ENCODE measurements around the gene APAF1.

The APAF1 gene

DNA sequence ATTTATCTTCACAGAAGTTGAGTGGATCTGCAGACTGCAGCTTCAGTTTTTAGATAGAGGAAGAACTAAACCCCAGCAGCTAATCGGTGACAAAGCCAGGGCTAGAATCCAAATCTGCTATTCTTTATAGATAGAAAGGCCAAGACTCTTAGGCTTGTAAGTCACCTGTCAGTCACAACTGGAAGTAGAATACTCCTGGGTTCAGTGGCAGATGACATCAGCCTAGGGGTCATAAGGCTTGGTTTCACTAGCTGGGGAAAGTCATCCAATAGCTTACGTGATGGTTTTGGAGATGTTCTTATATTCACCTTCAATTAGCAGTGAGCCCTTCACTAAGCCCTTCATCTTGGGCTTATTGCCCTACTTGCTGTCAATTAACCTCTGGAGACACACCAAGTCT lies 93.4 kb downstream of the APAF1 start:
- H3K36me3 ChIP-seq (ENCODE audit: control insufficient read depth in 2 of 2, insufficient read depth in 2 of 2, low read length in 2 of 2) = peaks cover 8 to 11% of the 10 kb centered on the region in 2 donors
- H3K4me3 ChIP-seq (ENCODE audit: low read length in 2 of 2) = no peak overlapping the region
- no peak overlapping the region for H3K27ac ChIP-seq (ENCODE audit: low read depth in 2 of 2, low read length in 2 of 2)
- no peaks in the 10 kb centered on the region for H3K4me1 ChIP-seq (ENCODE audit: control insufficient read depth in 2 of 2, insufficient read depth in 2 of 2, low read length in 2 of 2)
- peaks cover 0 to 2% of the 10 kb centered on the region in 2 donors for H3K27me3 ChIP-seq (ENCODE audit: control insufficient read depth in 2 of 2, insufficient read depth in 2 of 2, low read length in 2 of 2)
- no peaks in the 10 kb centered on the region for H3K9me3 ChIP-seq (ENCODE audit: control insufficient read depth in 2 of 2, low read length in 2 of 2)
- H3K9ac ChIP-seq (ENCODE audit: low read depth in 1 of 2, low read length in 2 of 2) = no peak overlapping the region

DNA sequence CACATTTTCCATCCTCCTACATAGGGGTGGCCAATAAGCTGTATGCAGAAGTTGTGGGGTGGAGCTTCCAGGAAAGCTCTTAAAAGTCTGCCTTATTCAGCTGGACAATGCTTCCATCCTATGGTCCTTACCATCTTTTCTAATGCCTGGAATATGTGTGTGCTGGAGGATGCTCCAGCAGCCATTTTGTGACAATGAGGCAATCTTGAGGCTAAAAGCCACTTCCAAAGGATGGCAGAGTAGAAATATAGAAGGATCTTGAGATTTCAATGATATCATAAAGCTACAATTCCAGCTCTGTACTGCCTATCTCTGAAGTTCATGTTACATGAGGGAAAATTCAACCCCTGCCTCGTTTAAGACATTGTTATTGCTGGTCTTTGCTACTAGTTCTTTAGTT lies 95.7 kb downstream of the APAF1 start:
- H3K4me1 ChIP-seq (ENCODE audit: control insufficient read depth in 2 of 2, insufficient read depth in 2 of 2, low read length in 2 of 2) = no peaks in the 10 kb centered on the region
- no peak overlapping the region for H3K4me3 ChIP-seq (ENCODE audit: low read length in 2 of 2)
- no peaks in the 10 kb centered on the region for H3K9me3 ChIP-seq (ENCODE audit: control insufficient read depth in 2 of 2, low read length in 2 of 2)
- H3K27me3 ChIP-seq (ENCODE audit: control insufficient read depth in 2 of 2, insufficient read depth in 2 of 2, low read length in 2 of 2) = peaks cover 6 to 7% of the 10 kb centered on the region in 2 donors
- H3K9ac ChIP-seq (ENCODE audit: low read depth in 1 of 2, low read length in 2 of 2) = no peak overlapping the region
- H3K36me3 ChIP-seq (ENCODE audit: control insufficient read depth in 2 of 2, insufficient read depth in 2 of 2, low read length in 2 of 2) = peaks cover 2% of the 10 kb centered on the region in 2 donors
- H3K27ac ChIP-seq (ENCODE audit: low read depth in 2 of 2, low read length in 2 of 2) = no peak overlapping the region

DNA sequence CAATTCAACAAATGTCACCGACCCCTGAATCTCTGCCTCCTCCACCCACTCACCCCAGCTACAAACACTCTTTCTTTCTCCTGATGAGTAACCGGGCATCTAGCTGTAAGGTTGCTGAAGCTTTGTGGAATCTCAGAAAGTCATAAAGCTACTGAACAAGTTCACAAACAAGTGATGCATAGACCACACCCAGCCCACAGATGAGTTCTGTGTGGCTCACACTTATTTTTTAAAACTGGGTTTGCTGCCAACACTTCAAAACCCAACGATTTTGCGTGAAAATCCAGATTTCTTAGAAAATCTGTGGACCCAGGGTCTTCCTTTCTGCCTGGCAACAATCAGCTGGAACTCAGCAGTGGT lies 96.1 kb downstream of the APAF1 start:
- Histone ChIP-seq H3K27me3 (ENCODE audit: control insufficient read depth in 2 of 2, insufficient read depth in 2 of 2, low read length in 2 of 2) (peaks cover 10 to 11% of the 10 kb centered on the region in 2 donors), H3K9ac (ENCODE audit: low read depth in 1 of 2, low read length in 2 of 2) (no peak overlapping the region), H3K4me3 (ENCODE audit: low read length in 2 of 2) (no peak overlapping the region), H3K9me3 (ENCODE audit: control insufficient read depth in 2 of 2, low read length in 2 of 2) (no peaks in the 10 kb centered on the region), H3K4me1 (ENCODE audit: control insufficient read depth in 2 of 2, insufficient read depth in 2 of 2, low read length in 2 of 2) (no peaks in the 10 kb centered on the region), H3K27ac (ENCODE audit: low read depth in 2 of 2, low read length in 2 of 2) (no peak overlapping the region), H3K36me3 (ENCODE audit: control insufficient read depth in 2 of 2, insufficient read depth in 2 of 2, low read length in 2 of 2) (no peaks in the 10 kb centered on the region)

DNA sequence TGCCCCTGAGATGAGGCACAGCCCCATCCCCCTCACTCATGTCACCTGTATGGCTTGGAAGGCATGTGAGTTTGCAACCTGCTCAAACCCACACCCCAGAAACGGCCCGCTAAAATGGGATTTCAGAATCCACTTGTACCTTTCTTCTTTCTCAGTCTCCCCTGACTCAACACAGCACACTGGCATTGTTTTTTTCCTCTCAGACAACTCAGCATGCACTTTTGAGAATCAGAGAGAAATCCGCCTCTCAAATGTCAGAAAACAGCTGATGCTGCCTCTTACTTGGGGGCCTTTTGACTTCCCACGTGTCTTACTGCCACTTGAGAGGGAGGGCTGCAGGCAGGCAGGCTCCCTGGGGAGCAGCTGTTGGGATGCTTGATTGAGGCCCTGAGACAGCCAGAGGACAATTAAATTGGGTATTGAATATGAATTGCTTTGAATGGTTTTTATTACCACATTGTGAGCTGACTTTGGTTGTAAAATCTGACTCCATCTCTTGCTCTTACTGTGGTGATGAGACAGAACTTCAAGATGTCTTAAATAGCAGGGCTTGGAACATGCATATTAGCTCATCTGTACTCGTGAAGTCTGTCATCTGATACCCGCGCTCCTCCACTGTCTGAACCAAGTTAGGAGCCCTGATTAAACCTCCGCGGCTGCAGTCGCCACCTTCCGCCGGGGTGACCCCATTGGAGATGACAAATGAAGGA lies 96.6 kb downstream of the APAF1 start:
- no peaks in the 10 kb centered on the region for H3K9me3 ChIP-seq (ENCODE audit: control insufficient read depth in 2 of 2, low read length in 2 of 2)
- H3K27ac ChIP-seq (ENCODE audit: low read depth in 2 of 2, low read length in 2 of 2) = no peak overlapping the region
- H3K27me3 ChIP-seq (ENCODE audit: control insufficient read depth in 2 of 2, insufficient read depth in 2 of 2, low read length in 2 of 2) = peaks cover 12 to 16% of the 10 kb centered on the region in 2 donors
- H3K4me1 ChIP-seq (ENCODE audit: control insufficient read depth in 2 of 2, insufficient read depth in 2 of 2, low read length in 2 of 2) = no peaks in the 10 kb centered on the region
- no peaks in the 10 kb centered on the region for H3K36me3 ChIP-seq (ENCODE audit: control insufficient read depth in 2 of 2, insufficient read depth in 2 of 2, low read length in 2 of 2)
- no peak overlapping the region for H3K9ac ChIP-seq (ENCODE audit: low read depth in 1 of 2, low read length in 2 of 2)
- H3K4me3 ChIP-seq (ENCODE audit: low read length in 2 of 2) = no peak overlapping the region

DNA sequence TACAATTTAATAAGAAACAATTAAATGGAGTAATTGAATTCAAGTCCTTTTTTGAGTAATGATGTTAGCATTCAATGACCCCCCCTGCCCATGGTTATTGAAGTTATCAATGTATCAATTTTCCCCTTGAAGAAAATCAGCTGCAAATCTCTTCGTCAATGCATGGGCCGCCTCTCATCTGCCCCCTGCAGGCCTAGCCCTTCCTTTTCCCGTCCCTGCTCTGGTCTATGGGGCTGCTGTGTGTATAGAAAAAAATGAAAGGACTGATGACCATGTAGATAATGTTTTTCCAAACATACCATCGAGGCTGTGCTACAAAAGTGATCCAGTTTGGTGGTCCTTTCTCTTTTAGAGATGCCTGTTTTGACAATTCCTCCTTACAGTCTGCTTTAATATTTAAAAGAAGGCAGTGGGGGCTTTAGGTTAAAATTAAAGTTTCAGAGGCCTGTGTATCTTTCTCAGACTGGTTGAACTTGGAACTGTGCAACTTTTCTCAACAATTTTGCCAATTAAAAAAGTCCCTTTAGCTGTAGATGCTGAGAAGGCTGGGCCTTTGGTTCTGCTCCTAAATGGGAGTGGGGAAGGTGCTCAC lies 98.4 kb downstream of the APAF1 start:
- H3K4me3 ChIP-seq (ENCODE audit: low read length in 2 of 2) = no peak overlapping the region
- no peaks in the 10 kb centered on the region for H3K9me3 ChIP-seq (ENCODE audit: control insufficient read depth in 2 of 2, low read length in 2 of 2)
- H3K27me3 ChIP-seq (ENCODE audit: control insufficient read depth in 2 of 2, insufficient read depth in 2 of 2, low read length in 2 of 2) = peaks cover 15 to 20% of the 10 kb centered on the region in 2 donors
- no peak overlapping the region for H3K27ac ChIP-seq (ENCODE audit: low read depth in 2 of 2, low read length in 2 of 2)
- H3K36me3 ChIP-seq (ENCODE audit: control insufficient read depth in 2 of 2, insufficient read depth in 2 of 2, low read length in 2 of 2) = no peaks in the 10 kb centered on the region
- H3K4me1 ChIP-seq (ENCODE audit: control insufficient read depth in 2 of 2, insufficient read depth in 2 of 2, low read length in 2 of 2) = no peaks in the 10 kb centered on the region
- H3K9ac ChIP-seq (ENCODE audit: low read depth in 1 of 2, low read length in 2 of 2) = no peak overlapping the region

DNA sequence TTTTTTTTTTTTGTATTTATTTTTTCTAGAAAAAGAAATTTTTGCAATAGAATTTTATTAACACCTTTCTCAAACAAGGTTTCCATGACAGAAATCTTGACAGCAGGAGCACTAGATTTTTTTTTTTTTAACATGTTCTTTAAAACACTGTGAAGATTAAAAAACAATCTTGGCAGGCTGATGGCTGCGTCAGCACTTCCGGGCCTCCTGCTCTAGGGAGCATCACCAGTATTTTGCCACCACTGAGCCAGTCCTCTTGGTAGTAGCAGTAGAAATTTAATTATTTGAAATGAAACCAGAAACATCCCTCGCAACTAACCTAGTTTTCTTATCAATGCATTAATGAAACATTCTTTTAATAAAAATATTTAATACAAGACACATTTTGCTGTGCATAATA lies 99.6 kb downstream of the APAF1 start:
- Histone ChIP-seq H3K27ac (ENCODE audit: low read depth in 2 of 2, low read length in 2 of 2) (no peak overlapping the region), H3K9me3 (ENCODE audit: control insufficient read depth in 2 of 2, low read length in 2 of 2) (no peaks in the 10 kb centered on the region), H3K4me3 (ENCODE audit: low read length in 2 of 2) (no peak overlapping the region), H3K4me1 (ENCODE audit: control insufficient read depth in 2 of 2, insufficient read depth in 2 of 2, low read length in 2 of 2) (no peaks in the 10 kb centered on the region), H3K9ac (ENCODE audit: low read depth in 1 of 2, low read length in 2 of 2) (no peak overlapping the region), H3K27me3 (ENCODE audit: control insufficient read depth in 2 of 2, insufficient read depth in 2 of 2, low read length in 2 of 2) (peaks cover 15 to 20% of the 10 kb centered on the region in 2 donors), H3K36me3 (ENCODE audit: control insufficient read depth in 2 of 2, insufficient read depth in 2 of 2, low read length in 2 of 2) (no peaks in the 10 kb centered on the region)

DNA sequence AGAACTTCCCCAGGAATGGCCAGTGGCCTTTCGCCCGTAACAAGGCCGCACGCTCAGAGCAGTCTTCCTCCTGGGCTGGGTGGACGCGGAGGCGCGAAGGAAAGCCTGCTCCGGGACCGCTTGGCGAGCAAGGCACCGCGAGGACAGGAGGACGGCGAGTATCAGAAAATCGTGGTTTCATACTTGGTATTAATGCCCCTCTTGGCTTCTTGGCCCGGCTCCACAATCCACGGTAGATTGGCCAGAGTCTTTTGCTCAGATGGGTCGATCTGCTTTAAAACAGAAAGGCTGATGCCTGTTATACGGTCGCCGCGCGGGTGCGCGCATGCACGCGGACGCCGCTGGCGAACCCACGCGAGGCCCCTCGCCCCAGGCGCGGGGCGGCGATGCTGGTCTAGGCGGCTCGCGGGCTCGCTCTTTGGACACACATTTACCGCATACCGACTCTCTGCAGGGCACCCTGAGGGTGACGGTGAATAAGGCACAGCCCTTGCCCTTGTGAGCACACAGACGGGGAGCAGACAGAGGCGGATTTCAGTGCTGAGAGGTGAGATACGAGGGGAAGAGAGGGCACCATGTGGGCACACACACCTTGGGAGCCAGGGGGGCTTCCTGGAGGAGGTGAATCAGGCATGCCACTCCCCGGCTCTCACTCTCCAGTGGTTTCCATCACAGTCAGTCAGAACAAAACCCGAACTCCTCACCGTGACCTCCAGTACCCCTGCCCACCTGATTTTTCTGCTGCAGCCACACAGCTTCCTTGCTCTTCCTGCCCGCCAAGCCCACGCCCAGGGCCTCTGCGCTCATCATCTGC lies 100.7 kb downstream of the APAF1 start:
- Histone ChIP-seq H3K4me1 (ENCODE audit: control insufficient read depth in 2 of 2, insufficient read depth in 2 of 2, low read length in 2 of 2) (no peaks in the 10 kb centered on the region), H3K9me3 (ENCODE audit: control insufficient read depth in 2 of 2, low read length in 2 of 2) (no peaks in the 10 kb centered on the region), H3K4me3 (ENCODE audit: low read length in 2 of 2) (peak overlapping the region; percentile 38 to 71), H3K9ac (ENCODE audit: low read depth in 1 of 2, low read length in 2 of 2) (no peak overlapping the region), H3K27ac (ENCODE audit: low read depth in 2 of 2, low read length in 2 of 2) (no peak overlapping the region), H3K27me3 (ENCODE audit: control insufficient read depth in 2 of 2, insufficient read depth in 2 of 2, low read length in 2 of 2) (peaks cover 15 to 20% of the 10 kb centered on the region in 2 donors), H3K36me3 (ENCODE audit: control insufficient read depth in 2 of 2, insufficient read depth in 2 of 2, low read length in 2 of 2) (no peaks in the 10 kb centered on the region)

DNA sequence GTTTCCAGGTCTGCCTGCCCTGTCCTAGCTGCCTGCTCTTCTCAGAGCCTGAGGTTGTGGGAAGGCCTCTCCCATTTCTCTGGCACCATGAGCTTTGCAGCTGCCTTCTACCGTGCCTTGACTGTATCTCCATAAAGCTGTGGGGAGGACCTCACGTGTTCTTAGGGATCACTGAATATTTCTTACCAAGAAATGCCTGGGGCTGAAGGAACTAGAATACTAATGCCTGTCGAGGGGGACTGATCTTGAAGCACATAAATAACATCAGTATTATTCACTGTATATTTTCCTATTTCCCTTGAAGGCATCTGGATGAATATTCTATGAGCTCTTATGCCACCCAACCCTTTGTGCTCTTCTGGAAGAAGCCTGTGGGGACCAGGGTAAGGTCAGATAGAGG lies 103.4 kb downstream of the APAF1 start:
- H3K9ac ChIP-seq (ENCODE audit: low read depth in 1 of 2, low read length in 2 of 2) = no peak overlapping the region
- H3K4me3 ChIP-seq (ENCODE audit: low read length in 2 of 2) = no peak overlapping the region
- H3K36me3 ChIP-seq (ENCODE audit: control insufficient read depth in 2 of 2, insufficient read depth in 2 of 2, low read length in 2 of 2) = no peaks in the 10 kb centered on the region
- no peaks in the 10 kb centered on the region for H3K9me3 ChIP-seq (ENCODE audit: control insufficient read depth in 2 of 2, low read length in 2 of 2)
- peaks cover 13 to 20% of the 10 kb centered on the region in 2 donors for H3K27me3 ChIP-seq (ENCODE audit: control insufficient read depth in 2 of 2, insufficient read depth in 2 of 2, low read length in 2 of 2)
- no peak overlapping the region for H3K27ac ChIP-seq (ENCODE audit: low read depth in 2 of 2, low read length in 2 of 2)
- H3K4me1 ChIP-seq (ENCODE audit: control insufficient read depth in 2 of 2, insufficient read depth in 2 of 2, low read length in 2 of 2) = no peaks in the 10 kb centered on the region

DNA sequence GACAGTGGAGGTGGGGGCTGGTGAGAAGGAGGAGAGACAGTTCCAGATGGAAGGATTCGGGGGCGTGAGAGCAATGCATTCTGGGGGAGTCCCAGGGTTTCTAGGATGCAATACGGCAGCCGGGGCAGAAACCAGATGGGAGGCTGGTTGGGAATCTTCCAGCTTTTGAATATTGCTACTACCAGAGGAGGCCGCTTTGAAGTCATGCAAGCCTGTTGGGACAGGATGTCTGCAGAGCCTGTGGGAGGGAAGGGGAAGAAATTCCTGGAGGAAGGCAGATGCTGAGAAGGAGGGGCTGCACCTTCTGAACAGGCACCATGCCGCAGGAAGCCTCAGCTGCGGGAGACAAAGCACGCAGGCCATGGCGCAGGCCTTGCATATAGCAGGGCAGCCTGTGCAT lies 105.4 kb downstream of the APAF1 start:
- H3K36me3 ChIP-seq (ENCODE audit: control insufficient read depth in 2 of 2, insufficient read depth in 2 of 2, low read length in 2 of 2) = no peaks in the 10 kb centered on the region
- no peak overlapping the region for H3K27ac ChIP-seq (ENCODE audit: low read depth in 2 of 2, low read length in 2 of 2)
- H3K4me1 ChIP-seq (ENCODE audit: control insufficient read depth in 2 of 2, insufficient read depth in 2 of 2, low read length in 2 of 2) = no peaks in the 10 kb centered on the region
- H3K4me3 ChIP-seq (ENCODE audit: low read length in 2 of 2) = no peak overlapping the region
- H3K9ac ChIP-seq (ENCODE audit: low read depth in 1 of 2, low read length in 2 of 2) = no peak overlapping the region
- no peaks in the 10 kb centered on the region for H3K9me3 ChIP-seq (ENCODE audit: control insufficient read depth in 2 of 2, low read length in 2 of 2)
- H3K27me3 ChIP-seq (ENCODE audit: control insufficient read depth in 2 of 2, insufficient read depth in 2 of 2, low read length in 2 of 2) = peaks cover 11 to 15% of the 10 kb centered on the region in 2 donors

DNA sequence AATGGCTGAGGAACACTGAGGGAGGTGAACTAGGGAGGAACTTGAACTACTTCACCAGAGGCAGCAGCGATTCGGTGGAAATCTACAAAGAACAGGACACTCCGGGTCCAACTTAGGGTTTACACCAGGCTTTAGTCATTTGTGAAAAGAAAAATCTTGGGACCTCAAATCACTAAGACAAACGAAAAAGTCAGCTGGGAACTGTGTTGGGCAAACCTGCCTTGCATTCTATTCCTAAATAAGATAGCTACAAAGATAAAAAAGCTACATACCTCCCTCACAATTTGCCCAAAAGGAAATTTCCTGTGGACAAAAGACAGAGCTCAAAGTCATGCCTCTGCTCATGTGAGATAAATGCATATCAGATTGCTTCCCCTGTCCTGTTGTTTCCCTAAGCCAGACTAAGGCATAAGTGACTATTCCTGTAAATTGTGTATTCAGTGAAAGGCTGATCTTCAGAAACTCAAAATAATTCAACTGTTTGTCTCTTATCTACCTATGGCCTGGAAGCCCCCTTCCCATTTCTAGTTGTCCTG lies 106.6 kb downstream of the APAF1 start:
- H3K9ac ChIP-seq (ENCODE audit: low read depth in 1 of 2, low read length in 2 of 2) = no peak overlapping the region
- H3K36me3 ChIP-seq (ENCODE audit: control insufficient read depth in 2 of 2, insufficient read depth in 2 of 2, low read length in 2 of 2) = no peaks in the 10 kb centered on the region
- no peaks in the 10 kb centered on the region for H3K9me3 ChIP-seq (ENCODE audit: control insufficient read depth in 2 of 2, low read length in 2 of 2)
- no peaks in the 10 kb centered on the region for H3K4me1 ChIP-seq (ENCODE audit: control insufficient read depth in 2 of 2, insufficient read depth in 2 of 2, low read length in 2 of 2)
- no peak overlapping the region for H3K4me3 ChIP-seq (ENCODE audit: low read length in 2 of 2)
- no peak overlapping the region for H3K27ac ChIP-seq (ENCODE audit: low read depth in 2 of 2, low read length in 2 of 2)
- peaks cover 3 to 5% of the 10 kb centered on the region in 2 donors for H3K27me3 ChIP-seq (ENCODE audit: control insufficient read depth in 2 of 2, insufficient read depth in 2 of 2, low read length in 2 of 2)

Measured in mucosa of rectum (tissue), 2 donors.